ENCODE measurements around the gene MDGA2. TPM values are rescaled to one million over a fixed set of nuclear protein-coding genes. Genes with fewer than 3 reads are reported as not detected.
A peak's percentile ranks its signal among the peaks of the same experiment; 100 is the strongest.
"Not testable (repeated sequence)": the region's sequence is repeated elsewhere in the genome, so short reads cannot be mapped to it uniquely, and the experiment has no call there.

MDGA2 gene
- total RNA-seq, 1 experiment from 2014 or later, result 0.12 TPM

GRCh38 chr14:46940611-46941010 is 734.8 kb downstream of the MDGA2 start:
- no peak for DNase-seq (ENCODE audit: low read depth)

DNA sequence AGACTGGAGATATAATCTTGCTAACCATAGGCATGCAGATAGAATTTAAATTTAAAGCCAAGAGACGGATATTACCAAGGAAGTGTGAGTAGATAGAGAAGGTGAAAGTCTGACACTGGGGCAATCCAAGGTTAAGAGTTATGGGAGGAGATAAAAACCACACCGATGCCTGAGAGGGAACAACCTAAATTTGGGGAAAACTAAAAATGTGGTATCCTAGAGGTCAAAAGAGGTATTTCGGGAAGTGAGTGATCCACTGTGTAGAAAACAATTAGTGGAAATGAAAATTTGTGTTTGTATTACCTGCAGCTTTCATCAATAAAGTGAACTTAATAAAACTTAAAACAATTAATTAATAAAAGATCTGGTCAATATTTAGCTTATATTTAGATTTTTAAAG is 754.9 kb downstream of the MDGA2 start:
- DNase-seq (ENCODE audit: low read depth), result no peak

DNA sequence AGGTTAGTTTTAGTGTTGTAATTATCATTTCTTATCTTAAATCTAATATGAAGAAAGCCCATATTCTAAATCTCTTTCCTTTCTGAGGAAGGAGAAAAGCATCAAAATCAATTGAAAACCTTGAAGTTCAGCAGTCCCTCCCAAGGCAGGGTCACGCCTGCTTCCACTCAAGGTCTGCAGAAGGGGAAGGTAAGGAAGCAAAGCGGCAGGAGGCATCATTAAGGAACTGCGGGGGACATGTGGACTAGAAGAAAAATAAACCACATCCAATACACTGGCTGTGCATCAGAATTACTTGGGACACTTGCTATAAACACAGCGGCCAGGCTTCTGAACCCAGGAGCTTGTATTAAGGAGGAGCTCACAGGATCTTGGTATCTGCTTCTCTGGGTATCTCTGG is 759.9 kb downstream of the MDGA2 start:
- not testable (repeated sequence) for DNase-seq (ENCODE audit: low read depth)

GRCh38 chr14:46902837-46903236 is 772.6 kb downstream of the MDGA2 start:
- DNase-seq (ENCODE audit: low read depth), result no peak

GRCh38 chr14:46894476-46894875 is 780.9 kb downstream of the MDGA2 start:
- DNase-seq (ENCODE audit: low read depth), result no peak

DNA sequence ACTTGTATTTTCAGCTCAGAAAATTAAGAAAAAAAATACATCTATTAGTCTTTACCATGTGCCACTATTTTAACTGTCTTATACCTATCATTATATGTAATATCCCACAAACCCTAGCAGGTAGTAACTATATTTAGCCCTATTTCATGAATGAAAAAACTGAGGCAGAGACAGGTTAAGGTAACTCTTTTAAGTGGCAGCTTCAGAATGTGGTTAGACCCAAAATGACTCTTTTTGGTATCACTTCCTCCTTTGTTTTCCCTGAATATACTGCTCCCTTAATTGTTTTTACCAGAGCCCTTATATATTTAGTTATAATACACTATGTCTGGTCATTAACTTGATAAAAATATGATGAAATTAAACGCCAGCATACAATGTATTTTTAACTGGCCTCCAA is 788.3 kb downstream of the MDGA2 start:
- DNase-seq (ENCODE audit: low read depth), result no peak

DNA sequence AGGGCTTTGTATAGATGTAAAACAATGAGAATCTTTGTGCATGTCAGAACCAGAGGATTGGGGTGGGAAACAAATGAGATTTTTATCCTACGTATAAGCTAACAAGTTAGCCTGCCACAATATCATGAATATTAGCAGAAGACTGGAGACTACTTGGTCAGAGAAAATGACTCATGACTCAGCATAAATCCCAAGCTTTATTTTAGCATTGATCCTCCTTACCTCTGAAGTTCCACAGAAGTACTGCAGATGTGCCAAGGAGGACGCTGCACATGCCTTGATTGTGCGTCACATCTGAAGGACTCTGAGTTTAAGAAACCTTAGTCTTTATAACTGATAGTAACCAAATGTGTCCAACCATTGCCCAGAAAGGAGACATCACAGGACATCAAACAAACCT is 789.8 kb downstream of the MDGA2 start:
- DNase-seq (ENCODE audit: low read depth), result no peak

GRCh38 chr14:46861753-46862152 is 813.7 kb downstream of the MDGA2 start:
- no peak for DNase-seq (ENCODE audit: low read depth)

DNA sequence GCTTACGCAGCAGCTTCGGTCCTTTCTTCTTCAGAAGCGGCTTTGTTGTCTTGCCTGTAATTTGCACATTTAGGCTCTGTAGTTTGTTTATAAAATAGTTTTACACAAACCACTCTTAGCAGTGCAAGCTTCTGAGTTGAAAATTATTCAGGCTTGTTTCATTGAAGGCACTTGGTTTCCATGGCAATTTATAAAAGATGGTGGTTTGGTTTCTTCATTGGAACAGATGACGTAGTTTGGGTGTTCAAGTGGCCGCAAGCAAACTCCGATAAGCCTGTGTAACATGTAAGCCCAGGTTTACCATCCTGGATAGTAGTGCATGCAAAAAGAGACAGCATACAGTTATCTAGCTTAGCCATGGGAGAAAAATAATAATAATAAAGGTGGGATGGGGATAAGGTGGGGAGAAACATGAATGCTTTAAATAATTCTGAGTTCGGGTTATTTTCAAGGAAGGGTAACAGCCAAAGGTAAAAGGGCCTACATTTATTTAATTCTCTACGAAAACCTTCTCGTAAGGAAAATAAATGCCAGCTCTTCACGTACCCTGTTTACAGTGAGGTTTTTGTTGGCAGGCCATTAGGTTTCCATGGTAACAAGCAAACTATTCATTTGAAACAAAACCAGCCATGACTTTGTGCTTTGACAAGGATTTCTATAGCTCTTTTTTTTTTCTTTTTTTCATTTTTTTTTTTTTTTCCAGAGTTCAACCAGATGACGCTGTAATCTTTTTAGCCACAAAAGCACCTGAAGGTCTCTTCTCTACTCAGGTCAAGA is 834.3 kb downstream of the MDGA2 start:
- peak; percentile 7 for DNase-seq (ENCODE audit: low read depth)

GRCh38 chr14:46820291-46820690 is 855.1 kb downstream of the MDGA2 start:
- no peak for DNase-seq (ENCODE audit: low read depth)

- no peak for DNase-seq (ENCODE audit: low read depth)
Observed at GRCh38 chr14:46819117-46819516, 856.3 kb downstream of the MDGA2 start.

- DNase-seq (ENCODE audit: low read depth), result no peak
Observed at GRCh38 chr14:46818147-46818546, 857.3 kb downstream of the MDGA2 start.

DNA sequence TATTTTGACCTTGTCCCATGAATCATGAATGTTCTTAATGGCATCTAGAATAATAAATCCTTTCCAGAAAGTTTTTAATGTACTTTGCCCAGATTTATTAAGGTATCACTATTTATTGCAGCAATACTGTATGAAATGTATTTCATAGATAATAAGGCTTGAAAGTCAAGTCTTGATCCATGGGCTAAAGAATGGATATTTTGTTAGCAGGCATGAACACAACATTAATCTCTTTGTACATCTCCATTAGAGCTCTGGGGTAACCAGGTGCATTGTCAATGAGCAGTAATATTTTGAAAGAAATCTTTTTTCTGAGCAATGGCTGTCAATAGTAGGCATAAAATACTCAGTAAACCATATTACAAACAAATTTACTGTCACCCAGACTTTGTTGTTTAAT is 882.3 kb downstream of the MDGA2 start:
- DNase-seq (ENCODE audit: low read depth), result no peak

Data from RPMI7951 (cell line).